HG02678 (cell line): Measurements from ENCODE around the gene RAPGEF2.
"Not testable (repeated sequence)": the region's sequence is repeated elsewhere in the genome, so short reads cannot be mapped to it uniquely, and the experiment has no call there.

Source experiments
- ATAC-seq: cut with Tn5 transposase; IDR thresholded peaks from one replicate; pipeline ENCODE4 v1.9.1; 2021; ENCODE audit warnings: mild to moderate bottlenecking, moderate library complexity; ENCODE audit not compliant: unreplicated experiment

RAPGEF2 gene

GRCh38 chr4:159358226-159358625 is 255.3 kb downstream of the RAPGEF2 start:
- no peak for ATAC-seq

GRCh38 chr4:159360549-159360948 is 257.7 kb downstream of the RAPGEF2 start:
- ATAC-seq = no peak

GRCh38 chr4:159363361-159363760 is 260.5 kb downstream of the RAPGEF2 start:
- ATAC-seq = no peak

- no peak for ATAC-seq
Observed at GRCh38 chr4:159366966-159367780, 264.3 kb downstream of the RAPGEF2 start.

GRCh38 chr4:159367781-159368080 is 264.9 kb downstream of the RAPGEF2 start:
- ATAC-seq = no peak

GRCh38 chr4:159368320-159368719 is 265.4 kb downstream of the RAPGEF2 start:
- no peak for ATAC-seq

GRCh38 chr4:159369256-159369655 is 266.4 kb downstream of the RAPGEF2 start:
- ATAC-seq = no peak

GRCh38 chr4:159370286-159370685 is 267.4 kb downstream of the RAPGEF2 start:
- no peak for ATAC-seq

GRCh38 chr4:159374749-159375530 is 272.1 kb downstream of the RAPGEF2 start:
- no peak for ATAC-seq

- ATAC-seq = no peak
Observed at GRCh38 chr4:159376289-159376688, 273.4 kb downstream of the RAPGEF2 start.

- ATAC-seq = no peak
Observed at GRCh38 chr4:159378056-159378616, 275.3 kb downstream of the RAPGEF2 start.

- not testable (repeated sequence) for ATAC-seq
Observed at GRCh38 chr4:159379064-159379463, 276.2 kb downstream of the RAPGEF2 start.

- no peak for ATAC-seq
Observed at GRCh38 chr4:159379836-159380235, 277.0 kb downstream of the RAPGEF2 start.

GRCh38 chr4:159382856-159383561 is 280.1 kb downstream of the RAPGEF2 start:
- no peak for ATAC-seq

GRCh38 chr4:159383562-159383931 is 280.7 kb downstream of the RAPGEF2 start:
- ATAC-seq = no peak

GRCh38 chr4:159384017-159384416 is 281.1 kb downstream of the RAPGEF2 start:
- ATAC-seq = no peak

GRCh38 chr4:159384632-159385031 is 281.8 kb downstream of the RAPGEF2 start:
- no peak for ATAC-seq

GRCh38 chr4:159386620-159387019 is 283.7 kb downstream of the RAPGEF2 start:
- no peak for ATAC-seq

- ATAC-seq = no peak
Observed at GRCh38 chr4:159389756-159390155, 286.9 kb downstream of the RAPGEF2 start.

- ATAC-seq = no peak
Observed at GRCh38 chr4:159390648-159391047, 287.8 kb downstream of the RAPGEF2 start.

- ATAC-seq = no peak
Observed at GRCh38 chr4:159395693-159396092, 292.8 kb downstream of the RAPGEF2 start.
